ENCODE measurements around the gene IRF7. TPM values are rescaled to one million over a fixed set of nuclear protein-coding genes. Genes with fewer than 3 reads are reported as not detected.

The IRF7 gene
- total RNA-seq, 1 experiment from 2014 or later, result 15.2 TPM

DNA sequence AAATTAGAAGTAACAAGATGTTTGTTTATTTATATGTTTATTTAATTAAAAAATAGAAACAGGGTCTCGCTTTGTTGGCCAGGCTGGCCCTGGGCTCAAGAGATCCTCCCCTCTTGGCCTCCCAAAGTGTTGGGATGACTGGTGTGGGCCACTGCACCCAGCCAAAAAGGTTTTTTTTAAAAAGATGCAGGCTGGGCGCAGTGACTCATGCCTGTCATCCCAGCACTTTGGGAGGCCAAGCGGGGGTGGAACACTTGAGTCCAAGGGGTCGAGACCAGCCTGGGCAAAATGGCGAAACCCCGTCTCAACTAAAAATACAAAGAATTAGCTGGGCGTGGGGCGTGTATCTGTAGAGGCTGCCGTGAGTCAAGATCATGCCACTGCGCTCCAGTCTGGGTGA lies 34.7 kb upstream of the IRF7 start:
- H3K79me2 ChIP-seq (ENCODE audit: insufficient read depth, low read length), result no peaks in the 10 kb centered on the region
- H3K4me1 ChIP-seq (ENCODE audit: control insufficient read depth in 1 of 2, insufficient read depth in 2 of 2, low read length in 2 of 2), result no peaks in the 10 kb centered on the region
- no peak overlapping the region for H3K9ac ChIP-seq (ENCODE audit: low read length)
- no peaks in the 10 kb centered on the region for H3K9me3 ChIP-seq (ENCODE audit: control insufficient read depth in 1 of 2, insufficient read depth in 1 of 2, low read depth in 1 of 2, low read length in 2 of 2)
- POLR2A ChIA-PET, result no interaction called here
- H3K36me3 ChIP-seq (ENCODE audit: control insufficient read depth in 1 of 2, insufficient read depth in 2 of 2, low read length in 2 of 2), result no peaks in the 10 kb centered on the region; a peak in 1 of 4 replicates
- no peaks in the 10 kb centered on the region for H4K20me1 ChIP-seq (ENCODE audit: insufficient read depth)
- H3K27me3 ChIP-seq (ENCODE audit: insufficient read depth, low read length), result no peaks in the 10 kb centered on the region
- RAD21 ChIA-PET (ENCODE audit: low non-redundant PET in 1 of 2, low total read pairs in 2 of 2, uncharacterized antibody in 2 of 2, unreplicated experiment in 2 of 2), result no interaction called here
- CTCF ChIA-PET, result interaction anchor here (1.2 kb wide), 1 partner anchor 96 kb away, joined by 4 read pairs; no protein-coding TSS in a partner anchor
- no peak overlapping the region for H3K27ac ChIP-seq (ENCODE audit: low read depth, low read length)
- DNase-seq (ENCODE audit: low read depth, low spot score), result no peak
- TF ChIP-seq POLR2AphosphoS5 (IDR thresholded peaks at IDR 0.05; ENCODE audit: low read depth, low read length) (no peak), ZNF274 (IDR thresholded peaks at IDR 0.05; ENCODE audit: low read depth, low read length) (no peak), EZH2 (IDR thresholded peaks at IDR 0.05) (no peak), SRF (IDR thresholded peaks at IDR 0.05; ENCODE audit: low read depth) (no peak), SP1 (IDR thresholded peaks at IDR 0.05; ENCODE audit: low read depth) (no peak), RAD21 (IDR thresholded peaks at IDR 0.05; ENCODE audit: low read depth) (no peak), EGR1 (IDR thresholded peaks at IDR 0.05; ENCODE audit: low read depth) (no peak), POLR2A (IDR thresholded peaks at IDR 0.05; ENCODE audit: borderline replicate concordance, extremely low read depth, insufficient read depth, insufficient read length) (no peak), YY1 (IDR thresholded peaks at IDR 0.05; ENCODE audit: extremely low read depth, insufficient replicate concordance, low read depth, low read length) (no peak), TCF7L2 (IDR thresholded peaks at IDR 0.05; ENCODE audit: borderline replicate concordance, extremely low read depth, insufficient read depth, insufficient read length) (no peak), ZFX (IDR thresholded peaks at IDR 0.05) (no peak), SIN3A (IDR thresholded peaks at IDR 0.05; ENCODE audit: low read depth) (no peak)
- TF ChIP-seq, protein P1, sequence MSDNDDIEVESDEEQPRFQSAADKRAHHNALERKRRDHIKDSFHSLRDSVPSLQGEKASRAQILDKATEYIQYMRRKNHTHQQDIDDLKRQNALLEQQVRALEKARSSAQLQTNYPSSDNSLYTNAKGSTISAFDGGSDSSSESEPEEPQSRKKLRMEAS (IDR thresholded peaks at IDR 0.05), result no peak
- TF ChIP-seq, protein P2, sequence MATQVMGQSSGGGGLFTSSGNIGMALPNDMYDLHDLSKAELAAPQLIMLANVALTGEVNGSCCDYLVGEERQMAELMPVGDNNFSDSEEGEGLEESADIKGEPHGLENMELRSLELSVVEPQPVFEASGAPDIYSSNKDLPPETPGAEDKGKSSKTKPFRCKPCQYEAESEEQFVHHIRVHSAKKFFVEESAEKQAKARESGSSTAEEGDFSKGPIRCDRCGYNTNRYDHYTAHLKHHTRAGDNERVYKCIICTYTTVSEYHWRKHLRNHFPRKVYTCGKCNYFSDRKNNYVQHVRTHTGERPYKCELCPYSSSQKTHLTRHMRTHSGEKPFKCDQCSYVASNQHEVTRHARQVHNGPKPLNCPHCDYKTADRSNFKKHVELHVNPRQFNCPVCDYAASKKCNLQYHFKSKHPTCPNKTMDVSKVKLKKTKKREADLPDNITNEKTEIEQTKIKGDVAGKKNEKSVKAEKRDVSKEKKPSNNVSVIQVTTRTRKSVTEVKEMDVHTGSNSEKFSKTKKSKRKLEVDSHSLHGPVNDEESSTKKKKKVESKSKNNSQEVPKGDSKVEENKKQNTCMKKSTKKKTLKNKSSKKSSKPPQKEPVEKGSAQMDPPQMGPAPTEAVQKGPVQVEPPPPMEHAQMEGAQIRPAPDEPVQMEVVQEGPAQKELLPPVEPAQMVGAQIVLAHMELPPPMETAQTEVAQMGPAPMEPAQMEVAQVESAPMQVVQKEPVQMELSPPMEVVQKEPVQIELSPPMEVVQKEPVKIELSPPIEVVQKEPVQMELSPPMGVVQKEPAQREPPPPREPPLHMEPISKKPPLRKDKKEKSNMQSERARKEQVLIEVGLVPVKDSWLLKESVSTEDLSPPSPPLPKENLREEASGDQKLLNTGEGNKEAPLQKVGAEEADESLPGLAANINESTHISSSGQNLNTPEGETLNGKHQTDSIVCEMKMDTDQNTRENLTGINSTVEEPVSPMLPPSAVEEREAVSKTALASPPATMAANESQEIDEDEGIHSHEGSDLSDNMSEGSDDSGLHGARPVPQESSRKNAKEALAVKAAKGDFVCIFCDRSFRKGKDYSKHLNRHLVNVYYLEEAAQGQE (IDR thresholded peaks at IDR 0.05; ENCODE audit: low read depth), result no peak
- TF ChIP-seq, protein P3, sequence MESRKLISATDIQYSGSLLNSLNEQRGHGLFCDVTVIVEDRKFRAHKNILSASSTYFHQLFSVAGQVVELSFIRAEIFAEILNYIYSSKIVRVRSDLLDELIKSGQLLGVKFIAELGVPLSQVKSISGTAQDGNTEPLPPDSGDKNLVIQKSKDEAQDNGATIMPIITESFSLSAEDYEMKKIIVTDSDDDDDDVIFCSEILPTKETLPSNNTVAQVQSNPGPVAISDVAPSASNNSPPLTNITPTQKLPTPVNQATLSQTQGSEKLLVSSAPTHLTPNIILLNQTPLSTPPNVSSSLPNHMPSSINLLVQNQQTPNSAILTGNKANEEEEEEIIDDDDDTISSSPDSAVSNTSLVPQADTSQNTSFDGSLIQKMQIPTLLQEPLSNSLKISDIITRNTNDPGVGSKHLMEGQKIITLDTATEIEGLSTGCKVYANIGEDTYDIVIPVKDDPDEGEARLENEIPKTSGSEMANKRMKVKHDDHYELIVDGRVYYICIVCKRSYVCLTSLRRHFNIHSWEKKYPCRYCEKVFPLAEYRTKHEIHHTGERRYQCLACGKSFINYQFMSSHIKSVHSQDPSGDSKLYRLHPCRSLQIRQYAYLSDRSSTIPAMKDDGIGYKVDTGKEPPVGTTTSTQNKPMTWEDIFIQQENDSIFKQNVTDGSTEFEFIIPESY (IDR thresholded peaks at IDR 0.05; ENCODE audit: extremely low read depth, insufficient replicate concordance, low read length), result no peak
- TF ChIP-seq, protein P4, sequence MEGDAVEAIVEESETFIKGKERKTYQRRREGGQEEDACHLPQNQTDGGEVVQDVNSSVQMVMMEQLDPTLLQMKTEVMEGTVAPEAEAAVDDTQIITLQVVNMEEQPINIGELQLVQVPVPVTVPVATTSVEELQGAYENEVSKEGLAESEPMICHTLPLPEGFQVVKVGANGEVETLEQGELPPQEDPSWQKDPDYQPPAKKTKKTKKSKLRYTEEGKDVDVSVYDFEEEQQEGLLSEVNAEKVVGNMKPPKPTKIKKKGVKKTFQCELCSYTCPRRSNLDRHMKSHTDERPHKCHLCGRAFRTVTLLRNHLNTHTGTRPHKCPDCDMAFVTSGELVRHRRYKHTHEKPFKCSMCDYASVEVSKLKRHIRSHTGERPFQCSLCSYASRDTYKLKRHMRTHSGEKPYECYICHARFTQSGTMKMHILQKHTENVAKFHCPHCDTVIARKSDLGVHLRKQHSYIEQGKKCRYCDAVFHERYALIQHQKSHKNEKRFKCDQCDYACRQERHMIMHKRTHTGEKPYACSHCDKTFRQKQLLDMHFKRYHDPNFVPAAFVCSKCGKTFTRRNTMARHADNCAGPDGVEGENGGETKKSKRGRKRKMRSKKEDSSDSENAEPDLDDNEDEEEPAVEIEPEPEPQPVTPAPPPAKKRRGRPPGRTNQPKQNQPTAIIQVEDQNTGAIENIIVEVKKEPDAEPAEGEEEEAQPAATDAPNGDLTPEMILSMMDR (IDR thresholded peaks at IDR 0.05 in 2 of 3, conservative IDR thresholded peaks at IDR 0.05 in 1 of 3; ENCODE audit: borderline replicate concordance in 1 of 3, insufficient read depth in 1 of 3, low read depth in 2 of 3, low read length in 2 of 3), result no peak
- ATAC-seq, result no peak
- no peak overlapping the region for H2AFZ ChIP-seq (ENCODE audit: low read depth, low read length, poor library complexity, severe bottlenecking)
- H3K4me3 ChIP-seq (replicated peaks in 1 of 2; ENCODE audit: low read depth in 1 of 2, low read length in 2 of 2), result no peak overlapping the region
- no TSS peak for BruUV-seq (replicated peaks)
- no peak overlapping the region for H3K4me2 ChIP-seq (ENCODE audit: low read length)
- H3K9me2 ChIP-seq (ENCODE audit: insufficient read depth), result no peaks in the 10 kb centered on the region
- intact Hi-C loops (cut with micrococcal nuclease), result no loop called here
